PFSK-1 (cell line): Measurements from ENCODE around the gene USP38.

ENCODE experiments used
- FOXP2 ChIP-seq: optimal IDR thresholded peaks from 2 replicates; pipeline ENCODE3; 2011; ENCODE audit warnings: borderline replicate concordance, control low read depth, inconsistent platforms; ENCODE audit not compliant: insufficient read depth; ENCODE audit errors: extremely low read length, extremely low read depth
- POLR2AphosphoS5 ChIP-seq: IDR thresholded peaks from 2 replicates; pipeline ENCODE4 v1.6.1; 2012; ENCODE audit warnings: low read depth, mild to moderate bottlenecking, control low read depth, low read length, moderate library complexity
- SIN3A ChIP-seq: IDR thresholded peaks from 2 replicates; pipeline ENCODE4 v1.6.1; 2012; ENCODE audit warnings: mild to moderate bottlenecking, low read length, moderate library complexity, borderline replicate concordance; ENCODE audit not compliant: insufficient read depth
- TAF1 ChIP-seq: IDR thresholded peaks from 2 replicates; pipeline ENCODE4 v1.6.1; 2012; ENCODE audit warnings: low read length, control low read depth, borderline replicate concordance; ENCODE audit not compliant: insufficient read depth
- TF ChIP-seq, protein P1 (sequence below), 2 experiments: IDR thresholded peaks; 2 replicates each; pipeline versions ENCODE4 v1.6.1 to v1.8.0; 2011 to 2012; ENCODE audit warnings: low read depth in 2 of 2, low read length in 2 of 2, control low read depth in 1 of 2, inconsistent platforms in 1 of 2, mild to moderate bottlenecking in 1 of 2, moderate library complexity in 1 of 2; ENCODE audit not compliant: insufficient read depth in 1 of 2

Gene USP38

DNA sequence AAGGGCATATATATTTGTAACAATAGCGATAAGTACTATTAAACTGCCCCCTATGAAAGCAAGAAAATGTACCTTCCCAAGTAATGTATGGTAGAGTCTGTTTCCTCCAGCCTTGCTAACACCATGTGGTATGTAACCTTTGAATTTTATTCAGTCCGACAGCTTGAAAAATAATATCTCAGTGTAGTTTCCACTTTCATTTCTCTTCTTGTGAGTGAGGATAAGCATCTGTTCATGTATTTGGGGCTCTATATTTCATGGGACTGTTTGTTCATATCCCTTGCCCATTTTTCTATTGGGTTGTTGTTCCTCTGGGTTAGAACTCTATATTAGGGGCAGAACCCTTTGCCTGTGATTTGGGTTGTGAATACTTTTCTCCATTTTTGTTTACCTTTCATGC is 58.3 kb downstream of the USP38 start:
- TF ChIP-seq SIN3A (no peak), FOXP2 (no peak), TAF1 (no peak), POLR2AphosphoS5 (no peak)
- TF ChIP-seq, protein P1, sequence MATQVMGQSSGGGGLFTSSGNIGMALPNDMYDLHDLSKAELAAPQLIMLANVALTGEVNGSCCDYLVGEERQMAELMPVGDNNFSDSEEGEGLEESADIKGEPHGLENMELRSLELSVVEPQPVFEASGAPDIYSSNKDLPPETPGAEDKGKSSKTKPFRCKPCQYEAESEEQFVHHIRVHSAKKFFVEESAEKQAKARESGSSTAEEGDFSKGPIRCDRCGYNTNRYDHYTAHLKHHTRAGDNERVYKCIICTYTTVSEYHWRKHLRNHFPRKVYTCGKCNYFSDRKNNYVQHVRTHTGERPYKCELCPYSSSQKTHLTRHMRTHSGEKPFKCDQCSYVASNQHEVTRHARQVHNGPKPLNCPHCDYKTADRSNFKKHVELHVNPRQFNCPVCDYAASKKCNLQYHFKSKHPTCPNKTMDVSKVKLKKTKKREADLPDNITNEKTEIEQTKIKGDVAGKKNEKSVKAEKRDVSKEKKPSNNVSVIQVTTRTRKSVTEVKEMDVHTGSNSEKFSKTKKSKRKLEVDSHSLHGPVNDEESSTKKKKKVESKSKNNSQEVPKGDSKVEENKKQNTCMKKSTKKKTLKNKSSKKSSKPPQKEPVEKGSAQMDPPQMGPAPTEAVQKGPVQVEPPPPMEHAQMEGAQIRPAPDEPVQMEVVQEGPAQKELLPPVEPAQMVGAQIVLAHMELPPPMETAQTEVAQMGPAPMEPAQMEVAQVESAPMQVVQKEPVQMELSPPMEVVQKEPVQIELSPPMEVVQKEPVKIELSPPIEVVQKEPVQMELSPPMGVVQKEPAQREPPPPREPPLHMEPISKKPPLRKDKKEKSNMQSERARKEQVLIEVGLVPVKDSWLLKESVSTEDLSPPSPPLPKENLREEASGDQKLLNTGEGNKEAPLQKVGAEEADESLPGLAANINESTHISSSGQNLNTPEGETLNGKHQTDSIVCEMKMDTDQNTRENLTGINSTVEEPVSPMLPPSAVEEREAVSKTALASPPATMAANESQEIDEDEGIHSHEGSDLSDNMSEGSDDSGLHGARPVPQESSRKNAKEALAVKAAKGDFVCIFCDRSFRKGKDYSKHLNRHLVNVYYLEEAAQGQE (IDR thresholded peaks at IDR 0.05; ENCODE audit: insufficient read depth in 1 of 2, low read depth in 2 of 2, low read length in 2 of 2), result no peak

DNA sequence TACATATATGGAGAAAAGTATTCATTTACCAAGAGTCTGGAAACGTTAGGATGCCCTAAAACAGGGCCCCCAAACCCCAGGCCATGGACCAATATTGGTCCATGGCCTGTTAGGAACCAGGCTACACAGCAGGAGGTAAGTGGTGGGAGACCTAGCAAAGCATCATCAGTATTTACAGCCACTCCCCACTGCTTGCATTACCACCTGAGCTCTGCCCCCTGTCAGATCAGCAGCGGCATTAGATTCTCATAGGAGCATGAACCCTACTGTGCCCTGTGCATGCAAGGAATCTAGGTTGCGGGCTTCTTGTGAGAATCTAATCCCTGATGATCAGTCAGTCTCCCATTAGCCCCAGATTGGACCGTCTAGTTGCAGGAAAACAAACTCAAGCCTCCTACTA is 62.3 kb downstream of the USP38 start:
- no peak for TF ChIP-seq FOXP2
- no peak for TF ChIP-seq POLR2AphosphoS5
- TF ChIP-seq TAF1, result no peak
- no peak for TF ChIP-seq SIN3A
- TF ChIP-seq, protein P1 (IDR thresholded peaks at IDR 0.05; ENCODE audit: insufficient read depth in 1 of 2, low read depth in 2 of 2, low read length in 2 of 2), result no peak

DNA sequence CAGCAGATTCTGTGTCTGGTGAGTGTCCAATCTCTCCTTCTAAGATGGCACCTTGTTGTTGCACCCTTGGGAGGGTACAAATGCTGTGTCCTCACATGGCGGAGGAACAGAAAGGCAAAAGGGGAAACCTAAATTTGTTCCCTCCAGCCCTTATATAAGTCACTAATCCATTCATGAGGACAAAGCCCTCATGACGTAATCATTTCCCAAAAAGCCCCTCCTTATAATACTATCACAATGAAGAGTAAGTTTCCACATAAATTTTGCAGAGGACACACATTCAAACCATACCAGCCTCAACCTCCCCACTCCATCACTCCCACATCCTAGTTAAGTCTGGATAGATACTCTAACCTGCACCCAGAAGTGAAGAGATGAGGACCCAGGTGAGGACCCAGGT is 63.1 kb downstream of the USP38 start:
- no peak for TF ChIP-seq SIN3A

DNA sequence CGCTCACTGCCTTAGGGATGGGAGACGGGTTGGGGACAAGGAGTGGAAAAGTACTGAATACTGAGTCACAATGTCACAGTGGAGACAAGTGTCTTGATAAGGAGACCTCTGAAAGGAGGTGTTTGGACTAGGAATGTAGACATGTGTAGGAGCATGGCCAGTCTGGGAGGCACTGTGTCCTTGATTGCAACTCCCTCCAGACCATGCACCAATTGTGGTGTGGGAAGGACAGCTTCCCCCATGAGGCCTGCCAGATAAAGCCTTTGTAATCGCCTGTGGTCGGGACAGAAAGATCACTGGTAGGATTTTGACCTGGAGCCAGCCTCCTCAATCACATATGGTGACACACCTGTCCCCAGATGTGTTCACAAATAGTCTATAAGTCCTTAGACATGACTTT is 64.1 kb downstream of the USP38 start:
- TF ChIP-seq POLR2AphosphoS5, result no peak
- no peak for TF ChIP-seq SIN3A
- TF ChIP-seq, protein P1 (IDR thresholded peaks at IDR 0.05; ENCODE audit: insufficient read depth in 1 of 2, low read depth in 2 of 2, low read length in 2 of 2), result no peak
- no peak for TF ChIP-seq FOXP2
- TF ChIP-seq TAF1, result no peak

DNA sequence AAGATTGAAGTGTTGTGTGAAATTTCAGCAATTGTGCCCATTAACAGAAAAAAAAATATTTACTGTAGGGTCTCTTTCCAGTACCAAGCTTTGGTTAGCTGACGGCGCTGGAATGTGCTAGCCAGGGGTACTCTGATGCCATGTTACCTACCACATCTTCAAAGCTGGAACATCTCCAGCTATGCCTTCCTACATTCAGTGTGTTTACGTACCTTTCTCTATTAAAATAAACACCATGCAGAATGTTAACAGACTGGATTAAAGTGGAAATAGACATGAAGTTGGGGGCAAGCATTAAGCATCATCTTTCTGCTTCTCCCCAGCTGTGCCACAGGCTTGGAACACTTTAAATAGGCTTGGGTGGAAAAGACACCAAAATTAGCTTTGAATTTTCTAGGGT is 65.9 kb downstream of the USP38 start:
- TF ChIP-seq, protein P1 (IDR thresholded peaks at IDR 0.05; ENCODE audit: insufficient read depth in 1 of 2, low read depth in 2 of 2, low read length in 2 of 2), result no peak
- TF ChIP-seq SIN3A (no peak), FOXP2 (no peak), POLR2AphosphoS5 (no peak), TAF1 (no peak)
